ENCODE results near the gene CTDSPL. TPM values are rescaled to one million over a fixed set of nuclear protein-coding genes. Genes with fewer than 3 reads are reported as not detected.

CTDSPL gene
- total RNA-seq, 1 experiment from 2014 or later, result 81.9 TPM

DNA sequence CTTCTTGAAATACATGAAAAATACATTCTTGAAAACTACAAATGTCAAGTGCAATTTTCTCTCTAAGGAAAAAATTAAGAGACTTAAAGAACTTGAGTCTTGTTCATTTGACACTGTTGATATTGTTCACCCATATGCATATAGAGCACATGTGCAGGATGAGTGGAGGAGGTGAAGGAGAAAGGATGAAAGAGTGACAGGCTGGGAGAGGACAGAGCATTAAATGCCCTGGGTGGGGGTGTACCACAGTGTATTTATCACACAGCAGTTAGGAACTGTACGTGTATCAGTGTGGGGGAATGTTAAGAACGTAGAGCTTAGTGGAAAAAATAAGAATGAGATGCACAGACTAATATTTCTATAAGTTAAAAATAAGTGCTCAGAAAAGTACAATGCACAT lies 45.7 kb downstream of the CTDSPL start:
- Mint-ChIP-seq H3K4me1 (ENCODE audit: low read depth, unreplicated experiment) (peaks cover 69% of the 10 kb centered on the region), H3K4me3 (ENCODE audit: low read depth, unreplicated experiment) (peak overlapping the region; percentile 6), H3K27me3 (ENCODE audit: unreplicated experiment) (no peaks in the 10 kb centered on the region), H3K9me3 (ENCODE audit: low read depth, unreplicated experiment) (no peaks in the 10 kb centered on the region), H3K27ac (ENCODE audit: unreplicated experiment) (no peak overlapping the region), H3K36me3 (ENCODE audit: insufficient read depth, unreplicated experiment) (peaks cover 17% of the 10 kb centered on the region)
- BruUV-seq (replicated peaks), result no TSS peak
- intact Hi-C loops (cut with micrococcal nuclease; ENCODE audit: unreplicated experiment), result no loop called here
- no peak for DNase-seq
- CTCF ChIA-PET, result no interaction called here
- TF ChIP-seq, protein P1, sequence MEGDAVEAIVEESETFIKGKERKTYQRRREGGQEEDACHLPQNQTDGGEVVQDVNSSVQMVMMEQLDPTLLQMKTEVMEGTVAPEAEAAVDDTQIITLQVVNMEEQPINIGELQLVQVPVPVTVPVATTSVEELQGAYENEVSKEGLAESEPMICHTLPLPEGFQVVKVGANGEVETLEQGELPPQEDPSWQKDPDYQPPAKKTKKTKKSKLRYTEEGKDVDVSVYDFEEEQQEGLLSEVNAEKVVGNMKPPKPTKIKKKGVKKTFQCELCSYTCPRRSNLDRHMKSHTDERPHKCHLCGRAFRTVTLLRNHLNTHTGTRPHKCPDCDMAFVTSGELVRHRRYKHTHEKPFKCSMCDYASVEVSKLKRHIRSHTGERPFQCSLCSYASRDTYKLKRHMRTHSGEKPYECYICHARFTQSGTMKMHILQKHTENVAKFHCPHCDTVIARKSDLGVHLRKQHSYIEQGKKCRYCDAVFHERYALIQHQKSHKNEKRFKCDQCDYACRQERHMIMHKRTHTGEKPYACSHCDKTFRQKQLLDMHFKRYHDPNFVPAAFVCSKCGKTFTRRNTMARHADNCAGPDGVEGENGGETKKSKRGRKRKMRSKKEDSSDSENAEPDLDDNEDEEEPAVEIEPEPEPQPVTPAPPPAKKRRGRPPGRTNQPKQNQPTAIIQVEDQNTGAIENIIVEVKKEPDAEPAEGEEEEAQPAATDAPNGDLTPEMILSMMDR (IDR thresholded peaks at IDR 0.05; ENCODE audit: unreplicated experiment), result no peak

DNA sequence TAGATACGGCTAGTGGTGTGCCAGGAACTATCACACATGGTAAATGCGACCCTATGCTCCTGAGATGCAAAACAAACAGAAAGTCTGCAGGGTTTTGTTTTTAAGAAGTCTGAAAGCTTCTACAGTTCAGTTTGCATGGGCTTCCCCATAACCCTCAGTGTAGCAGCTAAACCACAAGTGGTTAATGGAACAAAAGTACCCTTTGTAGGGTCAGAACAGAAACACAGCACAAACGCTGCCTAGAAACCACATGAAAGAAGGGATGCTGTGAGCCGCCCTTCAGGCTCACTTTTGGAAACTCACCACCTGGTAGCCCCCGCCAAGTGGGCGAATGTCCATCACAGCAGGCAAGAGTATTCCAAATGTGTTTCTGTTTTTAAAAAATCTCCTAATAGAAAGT lies 46.2 kb downstream of the CTDSPL start:
- no peaks in the 10 kb centered on the region for H3K9me3 Mint-ChIP-seq (ENCODE audit: low read depth, unreplicated experiment)
- intact Hi-C loops (cut with micrococcal nuclease; ENCODE audit: unreplicated experiment), result loop anchor here (2.0 kb wide), 1 partner anchor 37 kb away; no protein-coding TSS in a partner anchor
- no peak for DNase-seq
- CTCF ChIA-PET, result no interaction called here
- TF ChIP-seq, protein P1 (IDR thresholded peaks at IDR 0.05; ENCODE audit: unreplicated experiment), result no peak
- no peak overlapping the region for H3K27ac Mint-ChIP-seq (ENCODE audit: unreplicated experiment)
- peaks cover 64% of the 10 kb centered on the region for H3K4me1 Mint-ChIP-seq (ENCODE audit: low read depth, unreplicated experiment)
- no peaks in the 10 kb centered on the region for H3K27me3 Mint-ChIP-seq (ENCODE audit: unreplicated experiment)
- H3K36me3 Mint-ChIP-seq (ENCODE audit: insufficient read depth, unreplicated experiment), result peaks cover 15% of the 10 kb centered on the region
- no TSS peak for BruUV-seq (replicated peaks)
- no peak overlapping the region for H3K4me3 Mint-ChIP-seq (ENCODE audit: low read depth, unreplicated experiment)

DNA sequence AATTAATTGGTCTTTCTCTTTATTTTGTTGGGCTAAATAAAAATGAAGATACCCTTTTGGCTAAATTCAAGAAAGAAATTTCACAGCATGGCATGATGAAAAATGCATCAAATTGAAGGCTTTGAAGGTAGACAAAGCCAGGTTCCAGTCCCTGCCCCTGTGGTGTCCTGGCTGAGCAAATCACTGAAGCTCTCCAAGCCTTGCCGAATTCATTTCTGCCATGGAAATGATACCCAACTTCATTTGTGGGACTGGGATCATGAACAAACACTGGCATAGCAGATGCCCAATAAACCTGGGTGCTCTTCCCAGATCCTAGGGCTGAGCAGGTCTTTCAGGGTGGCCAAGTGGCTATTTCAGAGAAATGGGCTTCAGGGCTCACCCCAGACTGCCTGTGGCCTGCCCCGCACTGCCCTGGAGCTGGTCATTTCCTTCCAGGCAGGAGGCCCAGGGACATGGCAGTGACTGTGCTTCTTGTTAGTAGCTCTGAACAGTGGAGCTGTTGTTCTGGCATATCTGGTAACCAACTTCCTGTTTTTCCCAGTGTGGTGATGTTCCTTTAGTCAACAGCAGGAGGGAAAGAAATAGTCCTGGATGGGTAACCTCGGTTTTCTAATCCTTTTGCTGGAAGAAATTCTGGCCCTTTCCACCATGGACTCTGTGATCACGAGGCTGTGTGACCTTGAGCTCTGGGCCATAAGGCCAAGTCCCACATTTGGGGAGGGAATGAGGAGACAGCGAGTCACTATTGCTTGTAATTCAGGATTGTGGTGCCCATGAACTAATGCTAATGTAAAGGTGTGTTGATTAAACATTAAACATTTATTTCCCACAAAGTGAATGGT lies 47.6 kb downstream of the CTDSPL start:
- DNase-seq, result peak; percentile 65
- H3K4me1 Mint-ChIP-seq (ENCODE audit: low read depth, unreplicated experiment), result peaks cover 55% of the 10 kb centered on the region
- CTCF ChIA-PET, result interaction anchor here (0.9 to 2.3 kb wide), 5 partner anchors 12 to 58 kb away, joined by 3 to 8 read pairs (median 6); no protein-coding TSS in a partner anchor
- H3K4me3 Mint-ChIP-seq (ENCODE audit: low read depth, unreplicated experiment), result peak overlapping the region; percentile 24
- H3K9me3 Mint-ChIP-seq (ENCODE audit: low read depth, unreplicated experiment), result no peaks in the 10 kb centered on the region
- intact Hi-C loops (cut with micrococcal nuclease; ENCODE audit: unreplicated experiment), result loop anchor here (1.0 to 2.0 kb wide), 2 partner anchors 36 to 55 kb away; no protein-coding TSS in a partner anchor
- H3K27me3 Mint-ChIP-seq (ENCODE audit: unreplicated experiment), result no peaks in the 10 kb centered on the region
- BruUV-seq (replicated peaks), result no TSS peak
- TF ChIP-seq, protein P1 (IDR thresholded peaks at IDR 0.05; ENCODE audit: unreplicated experiment), result no peak
- peak overlapping the region; percentile 85 for H3K27ac Mint-ChIP-seq (ENCODE audit: unreplicated experiment)
- H3K36me3 Mint-ChIP-seq (ENCODE audit: insufficient read depth, unreplicated experiment), result peaks cover 11% of the 10 kb centered on the region

DNA sequence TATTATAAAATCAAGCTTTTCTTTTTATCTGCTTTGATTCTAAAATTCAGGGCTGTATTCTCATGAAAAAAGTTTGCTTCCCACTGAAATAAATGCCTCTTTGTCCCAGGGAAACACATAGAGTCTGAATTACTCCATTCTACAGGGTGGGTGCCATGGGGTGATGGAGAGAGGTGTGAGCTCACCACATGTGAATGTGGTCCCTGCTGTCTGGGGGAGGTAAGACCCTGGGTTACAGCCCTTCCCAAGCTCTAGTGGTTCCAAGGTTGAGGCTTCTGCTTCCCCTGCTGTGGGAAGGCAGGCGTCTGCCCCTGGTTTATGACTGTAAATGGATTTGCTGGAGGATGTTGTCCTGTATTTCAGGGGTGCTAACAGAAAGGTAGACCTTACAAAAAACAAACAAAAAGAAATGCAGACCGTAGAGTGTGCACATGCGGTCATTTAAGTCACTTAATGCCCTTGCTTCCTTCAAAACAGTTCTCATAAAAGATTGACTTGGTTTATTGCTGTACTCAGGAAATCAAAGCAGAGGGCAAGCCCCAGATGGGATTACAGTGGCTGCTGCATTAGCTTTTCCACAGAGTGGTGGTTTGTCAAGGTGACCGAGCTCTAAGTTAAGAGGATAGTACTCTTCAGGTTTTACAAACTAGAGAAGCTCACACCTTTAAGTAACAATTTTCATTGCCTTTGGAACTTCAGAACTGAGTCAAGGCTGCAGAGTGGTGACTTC lies 49.2 kb downstream of the CTDSPL start:
- Mint-ChIP-seq H3K36me3 (ENCODE audit: insufficient read depth, unreplicated experiment) (peaks cover 11% of the 10 kb centered on the region), H3K9me3 (ENCODE audit: low read depth, unreplicated experiment) (no peaks in the 10 kb centered on the region), H3K27me3 (ENCODE audit: unreplicated experiment) (no peaks in the 10 kb centered on the region), H3K27ac (ENCODE audit: unreplicated experiment) (peak overlapping the region; percentile 58), H3K4me3 (ENCODE audit: low read depth, unreplicated experiment) (no peak overlapping the region), H3K4me1 (ENCODE audit: low read depth, unreplicated experiment) (peaks cover 39% of the 10 kb centered on the region)
- TF ChIP-seq, protein P1 (IDR thresholded peaks at IDR 0.05; ENCODE audit: unreplicated experiment), result no peak
- DNase-seq, result no peak
- BruUV-seq (replicated peaks), result no TSS peak
- intact Hi-C loops (cut with micrococcal nuclease; ENCODE audit: unreplicated experiment), result no loop called here
- CTCF ChIA-PET, result interaction anchor here (2.3 kb wide), 1 partner anchor 35 kb away, joined by 5 read pairs; no protein-coding TSS in a partner anchor
